ENCODE data around the gene TEX11. TPM values are rescaled to one million over a fixed set of nuclear protein-coding genes. Genes with fewer than 3 reads are reported as not detected.
"Not testable (repeated sequence)": the region's sequence is repeated elsewhere in the genome, so short reads cannot be mapped to it uniquely, and the experiment has no call there.

TEX11 gene
- total RNA-seq, 1 donor from 2014 or later = not detected

DNA sequence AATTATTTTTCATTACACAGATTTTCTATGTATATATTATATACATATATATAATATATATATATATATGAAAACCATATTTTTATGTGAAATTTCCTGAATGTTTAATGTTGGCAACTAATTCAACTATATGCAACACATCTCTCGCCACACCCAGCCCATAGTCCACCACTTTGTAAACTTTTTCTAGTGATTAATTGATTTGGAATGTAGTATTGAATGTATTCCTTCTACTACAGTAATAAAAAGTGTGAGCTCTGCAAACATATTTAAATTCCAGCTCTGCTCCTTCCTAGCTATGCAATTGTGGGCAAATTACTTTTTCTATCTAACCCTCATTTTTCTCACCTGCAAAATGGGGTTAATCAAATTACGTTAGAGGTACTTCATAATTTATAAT lies 187.8 kb downstream of the TEX11 start:
- TF ChIP-seq, protein P1, sequence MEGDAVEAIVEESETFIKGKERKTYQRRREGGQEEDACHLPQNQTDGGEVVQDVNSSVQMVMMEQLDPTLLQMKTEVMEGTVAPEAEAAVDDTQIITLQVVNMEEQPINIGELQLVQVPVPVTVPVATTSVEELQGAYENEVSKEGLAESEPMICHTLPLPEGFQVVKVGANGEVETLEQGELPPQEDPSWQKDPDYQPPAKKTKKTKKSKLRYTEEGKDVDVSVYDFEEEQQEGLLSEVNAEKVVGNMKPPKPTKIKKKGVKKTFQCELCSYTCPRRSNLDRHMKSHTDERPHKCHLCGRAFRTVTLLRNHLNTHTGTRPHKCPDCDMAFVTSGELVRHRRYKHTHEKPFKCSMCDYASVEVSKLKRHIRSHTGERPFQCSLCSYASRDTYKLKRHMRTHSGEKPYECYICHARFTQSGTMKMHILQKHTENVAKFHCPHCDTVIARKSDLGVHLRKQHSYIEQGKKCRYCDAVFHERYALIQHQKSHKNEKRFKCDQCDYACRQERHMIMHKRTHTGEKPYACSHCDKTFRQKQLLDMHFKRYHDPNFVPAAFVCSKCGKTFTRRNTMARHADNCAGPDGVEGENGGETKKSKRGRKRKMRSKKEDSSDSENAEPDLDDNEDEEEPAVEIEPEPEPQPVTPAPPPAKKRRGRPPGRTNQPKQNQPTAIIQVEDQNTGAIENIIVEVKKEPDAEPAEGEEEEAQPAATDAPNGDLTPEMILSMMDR (IDR thresholded peaks at IDR 0.05; ENCODE audit: insufficient read depth, low read length, poor library complexity, severe bottlenecking) = no peak
- no peak for DNase-seq (ENCODE audit: low read depth)
- Histone ChIP-seq H3K4me3 (ENCODE audit: low read depth, low read length) (no peak overlapping the region), H3K36me3 (ENCODE audit: control insufficient read depth, insufficient read depth, low read length) (no peaks in the 10 kb centered on the region), H3K27me3 (ENCODE audit: control insufficient read depth, insufficient read depth, low read length) (no peaks in the 10 kb centered on the region)

DNA sequence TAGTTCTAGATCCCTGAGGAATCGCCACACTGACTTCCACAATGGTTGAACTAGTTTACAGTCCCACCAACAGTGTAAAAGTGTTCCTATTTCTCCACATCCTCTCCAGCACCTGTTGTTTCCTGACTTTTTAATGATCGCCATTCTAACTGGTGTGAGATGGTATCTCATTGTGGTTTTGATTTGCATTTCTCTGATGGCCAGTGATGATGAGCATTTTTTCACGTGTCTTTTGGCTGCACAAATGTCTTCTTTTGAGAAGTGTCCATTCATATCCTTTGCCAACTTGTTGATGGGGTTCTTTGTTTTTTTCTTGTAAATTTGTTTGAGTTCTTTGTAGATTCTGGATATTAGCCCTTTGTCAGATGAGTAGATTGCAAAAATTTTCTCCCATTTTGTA lies 197.2 kb downstream of the TEX11 start:
- not testable (repeated sequence) for H3K36me3 ChIP-seq (ENCODE audit: control insufficient read depth, insufficient read depth, low read length); H3K27me3 ChIP-seq (ENCODE audit: control insufficient read depth, insufficient read depth, low read length); H3K4me3 ChIP-seq (ENCODE audit: low read depth, low read length); DNase-seq (ENCODE audit: low read depth)

DNA sequence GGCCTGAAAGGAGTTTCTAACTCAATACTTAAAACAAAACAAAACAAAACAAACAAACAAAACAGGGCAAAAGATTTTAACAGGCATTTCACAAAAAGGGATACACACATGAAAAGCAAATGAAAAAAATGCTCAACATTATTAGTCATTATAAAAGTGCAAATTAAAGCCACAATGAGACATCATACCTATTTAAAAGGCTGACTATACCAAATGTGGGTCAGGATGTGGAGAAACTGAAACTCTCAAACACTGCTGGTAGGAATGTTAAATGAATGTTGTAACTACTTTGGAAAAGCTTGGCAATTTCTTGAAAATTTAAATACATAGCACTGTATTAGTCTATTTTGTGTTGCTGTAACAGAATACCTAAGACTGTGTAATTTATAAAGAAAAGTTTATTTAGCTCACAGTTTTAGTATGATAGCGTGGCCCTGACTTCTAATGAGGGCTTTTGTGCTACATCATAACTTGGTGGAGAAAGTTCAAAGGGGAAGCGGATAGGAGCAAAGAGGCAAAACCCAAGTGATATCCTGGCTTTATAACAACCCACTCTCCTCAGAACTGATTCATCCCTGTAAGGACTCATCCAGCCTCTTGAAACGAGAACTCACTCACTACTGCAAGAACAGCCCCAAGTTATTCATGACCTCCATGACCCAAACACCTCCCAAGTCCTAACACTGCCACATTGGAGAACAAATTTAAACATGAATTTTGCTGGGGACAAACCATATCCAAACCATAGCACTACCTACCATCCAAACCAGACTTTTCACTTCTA lies 214.0 kb downstream of the TEX11 start:
- Histone ChIP-seq H3K27me3 (ENCODE audit: control insufficient read depth, insufficient read depth, low read length) (no peaks in the 10 kb centered on the region), H3K36me3 (ENCODE audit: control insufficient read depth, insufficient read depth, low read length) (no peaks in the 10 kb centered on the region), H3K4me3 (ENCODE audit: low read depth, low read length) (no peak overlapping the region)
- no peak for DNase-seq (ENCODE audit: low read depth)
- TF ChIP-seq, protein P1 (IDR thresholded peaks at IDR 0.05; ENCODE audit: insufficient read depth, low read length, poor library complexity, severe bottlenecking) = no peak

DNA sequence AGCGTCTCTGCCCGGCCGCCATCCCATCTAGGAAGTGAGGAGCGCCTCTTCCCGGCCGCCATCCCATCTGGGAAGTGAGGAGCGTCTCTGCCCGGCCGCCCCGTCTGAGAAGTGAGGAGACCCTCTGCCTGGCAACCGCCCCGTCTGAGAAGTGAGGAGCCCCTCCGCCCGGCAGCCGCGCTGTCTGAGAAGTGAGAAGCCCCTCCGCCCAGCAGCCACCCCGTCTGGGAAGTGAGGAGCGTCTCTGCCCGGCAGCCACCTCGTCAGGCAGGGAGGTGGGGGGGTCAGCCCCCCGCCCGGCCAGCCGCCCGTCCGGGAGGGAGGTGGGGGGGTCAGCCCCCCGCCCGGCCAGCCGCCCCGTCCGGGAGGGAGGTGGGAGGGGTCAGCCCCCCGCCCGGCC lies 229.1 kb downstream of the TEX11 start:
- H3K27me3 ChIP-seq (ENCODE audit: control insufficient read depth, insufficient read depth, low read length); H3K4me3 ChIP-seq (ENCODE audit: low read depth, low read length); H3K36me3 ChIP-seq (ENCODE audit: control insufficient read depth, insufficient read depth, low read length); DNase-seq (ENCODE audit: low read depth): not testable (repeated sequence)

GRCh38 chrX:70675284-70675683 lies 233.2 kb downstream of the TEX11 start:
- no peak for DNase-seq (ENCODE audit: low read depth)
- H3K36me3 ChIP-seq (ENCODE audit: control insufficient read depth, insufficient read depth, low read length) = no peaks in the 10 kb centered on the region
- H3K4me3 ChIP-seq (ENCODE audit: low read depth, low read length) = no peak overlapping the region
- TF ChIP-seq, protein P1 (IDR thresholded peaks at IDR 0.05; ENCODE audit: insufficient read depth, low read length, poor library complexity, severe bottlenecking) = no peak
- no peaks in the 10 kb centered on the region for H3K27me3 ChIP-seq (ENCODE audit: control insufficient read depth, insufficient read depth, low read length)

DNA sequence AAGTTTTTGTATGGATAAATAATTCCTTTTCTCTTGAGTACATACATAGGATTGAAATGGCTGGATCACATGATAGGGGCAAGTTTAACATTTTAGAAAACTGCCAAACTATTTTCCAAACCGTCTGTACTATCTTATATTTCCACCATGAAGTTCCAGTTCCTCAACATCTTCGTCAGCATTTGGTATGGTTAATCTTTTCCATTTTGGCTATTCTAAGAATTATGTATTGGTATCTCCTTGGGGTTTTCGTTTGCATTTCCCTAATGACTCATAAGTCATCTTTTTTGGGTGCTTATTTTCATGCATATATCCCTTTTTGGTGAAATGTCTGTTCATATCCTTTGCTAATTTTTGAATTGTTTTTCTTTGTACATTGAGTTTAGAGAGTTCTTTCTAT lies 236.2 kb downstream of the TEX11 start:
- no peak for DNase-seq (ENCODE audit: low read depth)
- no peaks in the 10 kb centered on the region for H3K36me3 ChIP-seq (ENCODE audit: control insufficient read depth, insufficient read depth, low read length)
- TF ChIP-seq, protein P1 (IDR thresholded peaks at IDR 0.05; ENCODE audit: insufficient read depth, low read length, poor library complexity, severe bottlenecking) = no peak
- no peaks in the 10 kb centered on the region for H3K27me3 ChIP-seq (ENCODE audit: control insufficient read depth, insufficient read depth, low read length)
- H3K4me3 ChIP-seq (ENCODE audit: low read depth, low read length) = no peak overlapping the region

DNA sequence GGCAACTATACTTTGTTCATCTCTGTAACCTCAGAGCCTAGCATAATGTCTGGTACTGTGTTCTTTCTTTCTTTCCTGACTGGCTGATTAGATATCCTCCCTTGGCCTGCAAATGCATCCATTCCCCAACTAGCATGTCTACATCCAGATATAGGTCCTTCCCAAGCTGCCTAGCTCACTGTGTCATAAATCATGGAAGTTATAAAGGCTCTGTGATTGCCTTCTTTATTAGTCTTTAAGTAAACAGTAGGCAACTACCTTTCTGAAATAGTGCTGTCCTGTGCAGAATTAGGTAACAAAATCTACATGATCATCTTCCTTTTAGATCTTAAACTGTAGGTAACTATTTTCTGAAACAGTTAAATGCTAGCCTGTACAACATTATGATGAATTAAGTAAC lies 239.4 kb downstream of the TEX11 start:
- H3K4me3 ChIP-seq (ENCODE audit: low read depth, low read length) = no peak overlapping the region
- no peaks in the 10 kb centered on the region for H3K36me3 ChIP-seq (ENCODE audit: control insufficient read depth, insufficient read depth, low read length)
- DNase-seq (ENCODE audit: low read depth) = no peak
- TF ChIP-seq, protein P1 (IDR thresholded peaks at IDR 0.05; ENCODE audit: insufficient read depth, low read length, poor library complexity, severe bottlenecking) = no peak
- no peaks in the 10 kb centered on the region for H3K27me3 ChIP-seq (ENCODE audit: control insufficient read depth, insufficient read depth, low read length)
